NCI-H82 treated with DMSO at 0.1 percent for 48 hours (cell line): ENCODE data around the gene SCYGR6.

Source experiments
- DNase-seq: peaks from one replicate; lab custom pipeline; 2025; ENCODE audit not compliant: unreplicated experiment; lab: John Stamatoyannopoulos, UW

Gene SCYGR6

DNA sequence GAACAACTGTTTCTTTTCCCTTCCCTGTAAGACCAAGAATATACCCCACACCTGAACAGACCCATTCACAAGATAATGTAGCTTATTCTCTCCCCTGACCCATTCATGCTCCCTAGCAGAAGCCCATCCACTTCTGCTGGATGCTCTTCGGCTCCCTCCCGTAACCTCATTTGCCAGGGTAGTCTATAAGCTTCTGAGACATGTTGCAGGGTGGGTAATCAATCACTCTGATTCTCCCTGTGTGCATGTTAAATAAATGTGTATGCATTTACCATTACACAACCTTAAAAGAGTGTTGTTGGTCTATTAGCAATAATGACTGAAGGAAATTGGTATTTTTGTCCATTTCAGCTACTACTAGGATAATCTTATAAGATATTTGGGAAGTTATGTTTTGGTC lies 8.1 kb downstream of the SCYGR6 start:
- no peak for DNase-seq

DNA sequence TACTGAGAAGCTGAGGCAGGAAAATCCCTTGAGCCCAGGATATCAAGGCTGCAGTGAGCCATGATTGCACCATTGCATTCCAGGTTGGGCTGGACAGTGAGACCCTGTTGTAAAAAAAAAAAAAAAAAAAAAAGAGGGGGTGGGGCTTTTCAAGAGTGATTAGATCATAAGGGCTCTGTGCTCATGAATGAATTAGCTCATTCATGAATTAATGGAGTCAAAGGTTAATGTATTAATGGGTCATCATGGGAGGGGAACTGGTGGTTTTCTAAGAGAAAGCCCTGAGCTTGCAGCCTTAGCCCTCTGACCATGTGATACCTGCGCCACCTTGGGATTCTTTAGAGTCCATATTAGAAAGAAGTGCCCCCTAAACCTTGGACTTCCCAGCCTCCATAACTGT lies 11.3 kb downstream of the SCYGR6 start:
- DNase-seq = no peak

DNA sequence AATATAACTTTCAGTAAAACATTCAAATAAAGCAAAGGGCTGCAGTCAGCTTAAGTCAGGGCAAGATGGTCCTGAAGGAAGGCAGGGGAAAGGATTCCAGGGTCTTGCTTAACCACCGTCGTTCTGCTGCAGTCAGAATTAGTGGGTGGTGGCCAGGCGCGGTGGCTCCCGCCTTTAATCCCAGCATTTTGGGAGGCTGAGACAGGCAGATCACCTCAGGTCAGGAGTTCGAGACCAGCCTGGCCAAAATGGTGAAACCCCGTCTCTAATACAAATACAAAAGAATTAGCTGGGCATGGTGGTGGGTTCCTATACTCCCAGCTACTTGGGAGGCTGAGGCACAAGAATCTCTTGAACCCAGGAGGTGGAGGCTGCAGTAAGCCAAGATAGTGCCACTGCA lies 13.6 kb downstream of the SCYGR6 start:
- DNase-seq = no peak

DNA sequence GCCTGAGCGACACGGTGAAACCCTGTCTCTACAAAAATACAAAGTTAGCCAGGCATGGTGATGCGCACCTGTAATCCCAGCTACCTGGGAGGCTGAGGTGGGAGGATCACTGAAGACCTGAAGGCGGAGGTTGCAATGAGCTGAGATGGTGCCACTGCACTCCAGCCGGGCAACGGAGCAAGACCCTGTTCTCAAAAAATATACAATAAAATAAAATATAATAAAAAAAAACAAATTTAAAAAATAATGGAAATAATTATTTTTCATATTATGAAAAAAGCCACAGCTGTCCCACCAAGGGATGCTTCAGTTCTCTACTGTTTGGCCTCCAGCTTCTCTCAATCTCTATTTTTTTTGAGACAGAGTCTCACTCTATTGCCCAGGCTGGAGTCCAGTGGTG lies 17.2 kb downstream of the SCYGR6 start:
- DNase-seq = no peak

DNA sequence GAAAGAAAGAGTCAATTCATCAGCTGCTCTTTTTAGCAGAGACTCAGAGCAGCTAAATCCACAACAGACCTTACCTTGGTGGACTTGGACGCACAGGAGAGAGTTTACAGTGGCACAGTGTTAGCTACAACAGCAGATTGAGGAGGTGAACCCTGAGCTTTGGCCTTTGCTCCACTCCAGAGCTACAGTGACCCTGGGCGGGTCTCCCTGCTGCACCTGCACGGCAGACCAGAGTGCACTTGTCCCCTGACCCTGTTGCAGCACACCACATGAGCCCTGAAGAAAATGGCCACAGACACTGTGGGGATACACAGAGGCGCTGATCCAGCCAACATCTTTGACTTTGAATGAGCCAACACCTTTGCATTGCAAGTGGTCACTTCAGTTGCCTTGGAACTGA lies 17.7 kb downstream of the SCYGR6 start:
- no peak for DNase-seq

DNA sequence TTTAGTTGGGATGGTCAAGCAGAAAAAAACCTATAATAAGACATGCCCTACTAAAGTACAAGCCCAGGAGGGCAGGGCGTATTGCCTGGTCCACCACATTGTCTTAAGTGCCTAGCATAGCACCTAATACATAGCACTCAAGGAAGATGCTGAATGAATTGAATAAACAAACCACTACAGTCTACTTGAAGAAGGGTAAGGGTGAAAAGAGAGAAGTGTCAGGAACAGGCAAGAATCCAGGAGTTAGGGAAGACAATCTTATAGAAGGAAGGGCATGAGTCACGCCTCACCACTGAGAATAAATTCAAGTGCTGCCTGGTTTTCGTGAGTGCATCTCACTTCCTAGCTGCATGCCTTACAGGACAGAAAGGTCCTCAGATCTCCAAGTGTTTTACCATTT lies 20.6 kb downstream of the SCYGR6 start:
- no peak for DNase-seq

DNA sequence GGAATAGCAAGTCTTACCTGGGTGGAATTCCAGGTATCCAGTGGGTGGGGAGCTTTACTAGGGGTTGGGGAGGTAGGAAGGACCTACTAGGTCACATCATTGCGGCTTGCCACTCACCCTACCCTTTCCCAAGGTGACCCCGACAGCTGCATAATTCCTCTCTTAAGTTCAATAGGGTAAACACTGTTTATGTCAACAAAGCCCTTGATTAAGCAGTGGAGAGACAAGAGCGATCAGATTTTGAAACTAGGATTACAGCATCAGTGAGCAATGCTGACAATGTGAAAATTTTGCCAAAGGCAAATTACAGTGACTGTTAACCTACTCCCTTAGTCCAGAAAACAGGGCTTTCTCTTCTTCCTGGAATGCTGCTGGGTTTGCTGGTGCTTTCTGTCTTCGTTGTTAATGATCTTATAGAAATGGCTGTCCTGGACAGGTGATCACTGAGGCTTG lies 21.3 kb downstream of the SCYGR6 start:
- no peak for DNase-seq

DNA sequence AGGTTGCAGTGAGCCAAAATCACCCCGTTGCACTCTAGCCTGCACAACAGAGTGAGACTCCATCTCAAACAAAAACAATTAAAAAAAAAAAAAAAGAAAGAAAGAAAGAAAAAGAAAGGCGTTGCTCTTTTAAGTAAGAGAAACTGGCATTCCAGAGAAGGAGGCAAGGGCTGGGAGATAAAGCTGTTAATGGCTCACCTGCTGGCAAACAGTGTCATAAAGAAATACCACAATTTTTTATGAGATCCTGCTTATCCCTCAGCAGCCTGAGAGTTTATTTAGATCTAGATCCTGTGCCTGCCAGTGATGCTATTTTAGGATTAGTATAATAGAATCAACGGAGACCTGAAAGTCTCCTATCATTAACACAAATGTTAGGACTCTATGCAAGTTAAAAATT lies 23.0 kb downstream of the SCYGR6 start:
- DNase-seq = no peak

DNA sequence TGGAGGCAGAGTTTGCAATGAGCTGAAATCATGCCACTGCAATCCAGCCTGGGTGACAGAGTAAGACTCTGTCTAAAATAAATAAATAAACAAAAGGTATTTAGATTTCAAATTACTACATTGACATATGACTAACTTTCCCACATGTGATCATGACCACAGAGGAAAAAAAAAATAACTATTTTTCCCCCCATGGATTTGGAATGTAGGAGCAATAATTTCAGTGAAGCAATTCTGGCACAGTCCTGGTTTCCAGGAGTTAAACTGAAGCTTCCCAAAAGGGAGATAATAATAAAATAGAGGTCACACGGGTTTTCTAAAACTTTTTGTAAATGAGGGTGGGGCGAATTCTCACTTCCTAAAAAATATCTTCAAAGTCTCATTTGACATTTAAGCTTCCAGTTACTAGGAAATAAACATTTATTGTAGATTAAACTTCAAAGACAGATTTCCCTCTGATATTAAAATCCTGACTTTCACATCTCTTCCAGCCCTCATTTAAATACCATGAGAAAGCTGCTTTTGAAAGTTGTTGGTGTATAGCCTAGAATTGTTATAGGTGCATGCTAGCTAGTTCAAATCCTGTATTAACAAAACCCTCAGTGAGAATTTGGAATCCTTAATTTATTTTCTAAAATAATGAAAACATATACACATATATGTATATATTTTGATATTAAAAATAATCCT lies 27.4 kb downstream of the SCYGR6 start:
- DNase-seq = no peak

DNA sequence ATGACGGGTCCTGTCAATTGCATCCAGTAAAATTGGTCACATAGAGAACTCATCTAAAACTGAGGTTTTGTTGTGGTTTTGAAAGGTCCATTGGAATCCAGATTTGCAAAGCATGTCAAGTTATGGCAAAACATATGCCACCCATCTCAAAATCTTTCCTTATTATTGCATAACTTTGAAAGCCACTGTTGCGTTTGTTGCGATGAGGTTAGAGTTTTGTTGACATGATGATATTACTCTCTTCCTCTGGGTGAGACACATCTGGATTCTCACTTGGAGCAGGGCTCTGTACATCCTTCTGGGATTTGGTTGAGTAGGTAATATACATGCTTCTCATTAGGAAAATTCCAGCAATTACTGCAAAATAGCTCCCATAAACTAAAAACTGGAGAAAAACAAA lies 37.4 kb downstream of the SCYGR6 start:
- DNase-seq = no peak

DNA sequence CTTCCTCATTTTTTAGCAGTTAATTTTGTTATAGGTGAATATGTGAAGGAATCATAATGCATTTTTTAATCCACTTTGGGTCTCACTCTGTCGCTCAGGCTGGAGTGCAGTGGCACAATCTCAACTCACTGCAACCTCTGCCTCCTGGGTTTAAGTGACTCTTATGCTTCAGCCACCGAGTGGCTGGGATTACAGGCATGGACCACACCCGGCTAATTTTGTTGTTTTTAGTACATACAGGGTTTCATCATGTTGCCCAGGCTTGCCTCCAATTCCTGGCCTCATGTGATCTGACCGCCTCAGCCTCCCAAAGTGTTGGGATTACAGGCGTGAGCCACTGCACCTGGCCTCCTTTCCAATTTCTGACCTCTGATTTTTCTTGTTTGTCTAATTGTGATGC lies 40.3 kb downstream of the SCYGR6 start:
- no peak for DNase-seq

DNA sequence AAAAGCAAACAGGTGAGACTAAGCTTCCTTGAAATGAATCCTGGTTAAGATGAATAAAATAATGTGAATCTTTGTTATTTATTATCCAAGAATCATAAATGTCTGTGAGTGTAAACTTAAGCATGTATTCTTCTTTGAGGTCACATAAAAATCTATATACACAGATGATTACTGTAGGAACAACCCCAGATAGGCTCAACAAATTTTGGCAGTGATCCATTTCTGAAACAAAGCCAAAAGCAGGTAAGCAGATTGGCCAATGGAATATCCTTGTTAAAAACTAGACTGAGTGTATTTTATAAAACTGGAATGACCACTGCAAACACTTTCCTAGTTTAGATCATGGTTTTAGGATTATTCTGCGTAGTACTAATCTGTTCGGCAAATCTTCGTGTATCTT lies 46.6 kb downstream of the SCYGR6 start:
- no peak for DNase-seq

DNA sequence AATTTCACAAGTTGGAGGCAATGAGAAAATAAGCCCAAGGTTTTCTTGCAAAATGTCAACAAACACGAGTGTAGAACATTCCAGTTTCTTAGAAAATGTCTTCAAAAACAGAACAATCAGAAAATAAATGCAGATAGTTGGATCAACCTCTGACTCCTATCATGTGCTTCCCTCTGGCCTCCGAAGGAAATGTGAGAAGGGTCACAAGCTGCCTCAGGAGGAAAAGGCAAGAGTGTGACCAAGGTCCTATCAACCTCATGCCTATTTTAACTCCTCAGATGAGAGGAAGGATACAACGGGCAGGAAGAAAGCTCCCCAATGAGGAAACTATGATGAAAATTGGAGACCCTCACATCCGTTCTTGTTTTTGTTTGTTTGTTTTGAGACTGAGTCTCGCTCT lies 50.1 kb downstream of the SCYGR6 start:
- no peak for DNase-seq
